ES-I3 (cell line): ENCODE results near the gene BTBD9.
"Not testable (repeated sequence)": the region's sequence is repeated elsewhere in the genome, so short reads cannot be mapped to it uniquely, and the experiment has no call there.

Source experiments
- H3K36me3 ChIP-seq: 2 replicates; pipeline ENCODE4 v1.6.1; 2013; ENCODE audit warnings: mild to moderate bottlenecking, low read length, control low read depth, moderate library complexity; ENCODE audit not compliant: insufficient read depth
- H3K4me1 ChIP-seq: 2 replicates; pipeline ENCODE4 v1.6.1; 2013; ENCODE audit warnings: mild to moderate bottlenecking, control low read depth, low read length; ENCODE audit not compliant: insufficient read depth
- H3K9ac ChIP-seq: 2 replicates; pipeline ENCODE4 v1.6.1; 2013; ENCODE audit warnings: low read depth, mild to moderate bottlenecking, low read length, moderate library complexity
- H3K9me3 ChIP-seq: 2 replicates; pipeline ENCODE4 v1.6.1; 2013; ENCODE audit warnings: mild to moderate bottlenecking, low read length, moderate library complexity; ENCODE audit not compliant: control insufficient read depth, insufficient read depth

The BTBD9 gene

GRCh38 chr6:38434051-38434450 is 205.7 kb downstream of the BTBD9 start:
- Histone ChIP-seq H3K4me1 (no peaks in the 10 kb centered on the region), H3K9ac (no peak overlapping the region), H3K36me3 (no peaks in the 10 kb centered on the region), H3K9me3 (no peaks in the 10 kb centered on the region)

DNA sequence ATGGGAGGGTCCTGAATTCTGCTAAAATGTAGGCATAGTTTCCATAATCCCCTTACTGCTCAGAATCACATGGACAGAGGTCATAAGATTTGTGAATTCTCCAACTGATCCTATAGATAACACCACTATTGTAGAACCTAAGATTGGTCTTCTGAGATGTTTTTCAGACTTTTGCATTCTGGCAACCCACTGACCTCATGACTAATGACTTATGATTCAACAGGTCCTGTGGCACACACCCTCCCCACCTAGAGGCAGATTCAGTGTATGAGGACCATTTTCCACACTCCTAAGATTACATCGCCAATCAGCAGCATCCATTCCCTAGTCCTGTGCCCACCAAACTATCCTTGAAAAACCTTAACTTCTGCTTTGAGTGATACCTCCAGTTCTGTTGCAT is 207.2 kb downstream of the BTBD9 start:
- Histone ChIP-seq H3K4me1 (peaks cover 8% of the 10 kb centered on the region; the same call in 1 of the 2 replicates), H3K36me3 (no peaks in the 10 kb centered on the region), H3K9me3 (no peaks in the 10 kb centered on the region), H3K9ac (no peak overlapping the region)

- no peaks in the 10 kb centered on the region for H3K36me3 ChIP-seq
- H3K9ac ChIP-seq, result no peak overlapping the region
- H3K4me1 ChIP-seq, result peaks cover 12% of the 10 kb centered on the region; the same call in 1 of the 2 replicates
- no peaks in the 10 kb centered on the region for H3K9me3 ChIP-seq
Measured at GRCh38 chr6:38432079-38432478, 207.7 kb downstream of the BTBD9 start.

DNA sequence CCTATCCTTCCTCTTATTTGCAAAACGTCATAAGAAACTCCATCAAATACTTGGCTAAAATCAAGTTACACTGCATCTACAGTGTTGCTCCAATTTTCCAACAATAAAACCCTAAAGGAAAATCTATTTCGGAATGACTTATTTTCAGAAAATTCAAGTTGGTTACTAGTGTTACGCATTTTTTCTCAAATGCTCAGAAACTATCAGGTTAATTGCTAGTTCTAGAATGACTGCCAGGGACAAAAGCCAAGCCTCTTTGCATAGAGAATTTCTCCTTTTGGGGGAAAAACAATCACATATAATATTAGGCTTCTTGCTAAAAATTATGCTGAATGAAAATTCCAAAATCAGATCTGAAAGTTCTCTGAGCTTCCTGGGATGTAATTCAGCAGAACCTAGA is 210.2 kb downstream of the BTBD9 start:
- H3K9ac ChIP-seq, result no peak overlapping the region
- H3K36me3 ChIP-seq, result no peaks in the 10 kb centered on the region
- no peaks in the 10 kb centered on the region for H3K9me3 ChIP-seq
- peaks cover 17% of the 10 kb centered on the region; the same call in 1 of the 2 replicates for H3K4me1 ChIP-seq

- H3K9me3 ChIP-seq, result no peaks in the 10 kb centered on the region
- no peaks in the 10 kb centered on the region for H3K36me3 ChIP-seq
- no peak overlapping the region for H3K9ac ChIP-seq
- H3K4me1 ChIP-seq, result peaks cover 17% of the 10 kb centered on the region; the same call in 1 of the 2 replicates
Measured at GRCh38 chr6:38427492-38428210, 212.1 kb downstream of the BTBD9 start.

GRCh38 chr6:38425788-38426488 is 213.8 kb downstream of the BTBD9 start:
- H3K9me3 ChIP-seq, H3K9ac ChIP-seq, H3K36me3 ChIP-seq: not testable (repeated sequence)
- H3K4me1 ChIP-seq, result peaks cover 17% of the 10 kb centered on the region; the same call in 1 of the 2 replicates

- peaks cover 17% of the 10 kb centered on the region; the same call in 1 of the 2 replicates for H3K4me1 ChIP-seq
- H3K9me3 ChIP-seq, result no peaks in the 10 kb centered on the region
- H3K9ac ChIP-seq, result no peak overlapping the region
- no peaks in the 10 kb centered on the region for H3K36me3 ChIP-seq
Measured at GRCh38 chr6:38423746-38424145, 216.0 kb downstream of the BTBD9 start.

- Histone ChIP-seq H3K9ac (no peak overlapping the region), H3K36me3 (no peaks in the 10 kb centered on the region), H3K9me3 (no peaks in the 10 kb centered on the region), H3K4me1 (no peaks in the 10 kb centered on the region)
Measured at GRCh38 chr6:38420207-38420606, 219.5 kb downstream of the BTBD9 start.

DNA sequence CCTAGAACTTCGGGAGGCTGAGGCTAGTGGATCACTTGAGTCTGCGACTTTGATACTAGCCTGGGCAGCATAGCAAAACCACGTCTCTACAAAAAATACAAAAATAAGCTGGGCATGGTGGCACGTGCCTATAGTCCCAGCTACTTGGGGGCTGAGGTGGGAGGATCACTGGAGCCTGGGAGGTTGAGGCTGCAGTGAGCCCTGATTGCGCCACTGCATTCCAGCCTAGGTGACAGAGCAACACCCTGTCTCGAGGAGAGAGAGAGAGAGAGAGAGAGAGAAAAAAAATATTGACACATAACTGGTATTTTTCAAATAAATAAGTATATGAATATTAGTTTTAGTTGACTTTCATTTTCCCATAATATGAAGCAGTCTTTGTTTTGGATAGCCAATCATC is 222.2 kb downstream of the BTBD9 start:
- Histone ChIP-seq H3K9ac (no peak overlapping the region), H3K4me1 (no peaks in the 10 kb centered on the region), H3K36me3 (no peaks in the 10 kb centered on the region), H3K9me3 (no peaks in the 10 kb centered on the region)

GRCh38 chr6:38415231-38416005 is 224.3 kb downstream of the BTBD9 start:
- Histone ChIP-seq H3K9me3 (no peaks in the 10 kb centered on the region), H3K4me1 (no peaks in the 10 kb centered on the region), H3K36me3 (no peaks in the 10 kb centered on the region), H3K9ac (no peak overlapping the region)

DNA sequence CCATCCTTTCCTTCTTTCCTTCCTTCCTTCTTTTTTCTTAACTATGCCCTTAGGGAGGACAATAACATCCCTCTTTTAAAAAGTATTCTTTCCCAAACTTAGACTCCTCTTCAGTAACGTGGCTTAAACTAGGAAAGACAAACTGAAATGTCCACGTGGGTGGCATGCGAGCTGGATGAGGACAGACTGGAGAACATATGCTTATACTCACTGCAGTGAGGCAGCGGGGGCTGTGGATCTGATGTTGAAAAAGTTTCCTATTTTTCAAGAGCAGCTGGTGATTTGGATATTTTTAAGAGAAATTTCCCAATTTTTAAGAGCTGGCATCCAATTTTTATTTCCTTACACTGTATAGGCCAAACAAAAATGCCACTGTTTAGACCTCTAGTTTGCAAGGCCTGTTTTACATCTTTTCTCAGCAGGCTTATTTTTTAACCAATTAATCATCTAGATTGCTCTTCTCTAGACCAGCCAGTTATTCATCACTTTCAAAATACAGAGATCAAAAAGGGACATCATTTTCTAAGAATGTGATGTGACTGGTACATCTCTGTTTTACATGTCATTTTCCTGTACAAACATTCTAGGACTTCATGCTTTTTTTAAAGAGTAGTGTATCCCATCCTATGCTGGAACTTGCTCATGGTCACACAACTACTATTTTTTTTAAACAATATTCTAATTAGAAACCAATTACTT is 226.5 kb downstream of the BTBD9 start:
- H3K9ac ChIP-seq, result no peak overlapping the region
- H3K36me3 ChIP-seq, result no peaks in the 10 kb centered on the region
- H3K9me3 ChIP-seq, result no peaks in the 10 kb centered on the region
- no peaks in the 10 kb centered on the region for H3K4me1 ChIP-seq

- no peaks in the 10 kb centered on the region for H3K9me3 ChIP-seq
- peaks cover 13% of the 10 kb centered on the region for H3K4me1 ChIP-seq
- no peak overlapping the region for H3K9ac ChIP-seq
- no peaks in the 10 kb centered on the region for H3K36me3 ChIP-seq
Measured at GRCh38 chr6:38407192-38407591, 232.5 kb downstream of the BTBD9 start.

DNA sequence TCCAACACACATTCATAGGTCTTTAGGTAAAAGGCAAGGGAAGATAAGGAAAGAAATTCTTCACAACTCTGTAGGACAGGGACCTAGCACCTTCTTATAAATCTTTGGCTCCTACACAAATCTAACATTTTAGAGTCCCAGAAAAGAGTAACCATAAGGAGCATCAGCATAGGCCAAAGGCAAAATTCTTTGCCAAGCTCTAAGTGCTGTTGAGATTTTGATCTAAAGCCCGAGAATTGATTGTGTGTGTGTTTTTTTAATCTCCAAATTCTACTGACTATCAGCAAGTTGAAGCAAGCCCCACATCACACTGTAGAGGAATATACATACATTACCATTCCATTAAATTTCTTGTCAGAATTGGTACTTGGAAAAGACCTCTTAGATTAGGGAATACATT is 233.6 kb downstream of the BTBD9 start:
- Histone ChIP-seq H3K9ac (no peak overlapping the region), H3K36me3 (no peaks in the 10 kb centered on the region), H3K9me3 (no peaks in the 10 kb centered on the region), H3K4me1 (peaks cover 13% of the 10 kb centered on the region)

DNA sequence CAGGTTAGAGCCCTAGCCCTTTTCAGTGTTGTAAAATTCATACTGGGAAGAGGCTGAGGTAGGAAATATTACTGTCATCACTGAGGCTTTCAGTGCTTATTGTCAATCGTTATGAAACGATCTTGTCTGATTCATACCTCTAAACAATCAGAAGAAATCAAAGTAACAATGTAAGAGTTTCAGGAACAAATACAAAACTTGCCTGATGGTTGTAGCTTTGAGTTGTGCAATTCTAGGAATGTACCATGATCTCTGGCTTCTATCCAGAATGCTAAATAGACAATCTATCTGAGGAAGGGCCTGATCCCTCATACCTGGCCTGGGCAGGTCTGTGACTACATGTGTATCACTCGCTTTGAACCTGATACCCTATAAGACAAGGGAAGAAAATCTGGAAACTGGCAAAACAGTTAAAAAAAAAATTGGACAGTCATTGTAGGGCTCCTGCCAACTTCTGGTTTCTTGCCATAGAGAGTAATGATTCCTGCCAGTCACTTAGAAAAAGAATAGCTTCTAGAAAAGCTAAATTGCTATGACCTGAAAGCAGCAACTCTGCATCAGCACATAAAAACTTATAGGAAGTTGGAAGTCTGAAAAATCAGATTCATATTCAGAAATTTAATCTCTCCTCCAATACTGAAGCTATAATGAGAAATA is 234.7 kb downstream of the BTBD9 start:
- Histone ChIP-seq H3K36me3 (no peaks in the 10 kb centered on the region), H3K9ac (no peak overlapping the region), H3K4me1 (peaks cover 13% of the 10 kb centered on the region), H3K9me3 (no peaks in the 10 kb centered on the region)
